IMR-90 (cell line): Measurements from ENCODE around the gene WDCP. TPM values are rescaled to one million over a fixed set of nuclear protein-coding genes. Genes with fewer than 3 reads are reported as not detected.
A peak's percentile ranks its signal among the peaks of the same experiment; 100 is the strongest.

ENCODE experiments used
- ATAC-seq: fragments of 200-7000 bp; cut with Tn5 transposase; 2 replicates; pipeline ENCODE4 v1.9.1; 2020; ENCODE audit warnings: low read depth, mild to moderate bottlenecking, moderate library complexity
- BruUV-seq: library from RNA; stranded (reverse); fragments of 400-500 nt; replicated peaks from 2 replicates; lab custom pipeline; 2021; lab: Mats Ljungman, UMichigan
- CTCF ChIA-PET: fragments of 300-600 bp; formaldehyde crosslinking; extraction: SDS; loops from one replicate; lab custom pipeline; 2021; ENCODE audit warnings: antibody characterized with exemption; lab: Yijun Ruan, JAX
- POLR2A ChIA-PET: fragments of 300-600 bp; sonication (Branson Sonifier 250); formaldehyde crosslinking; loops from one replicate; lab custom pipeline; 2022; ENCODE audit warnings: antibody characterized with exemption; ENCODE audit not compliant: unreplicated experiment; lab: Charles Lee
- DNase-seq: peaks from one replicate; pipeline ENCODE4 v3.0.0; 2013
- H2AFZ ChIP-seq: replicated peaks from 2 replicates; pipeline ENCODE3; 2013; ENCODE audit warnings: low read length, mild to moderate bottlenecking; ENCODE audit not compliant: poor library complexity
- H2AK5ac ChIP-seq: 2 replicates; pipeline ENCODE4 v1.6.1; 2013; ENCODE audit warnings: low read depth, low read length, inconsistent platforms
- H2AK9ac ChIP-seq: replicated peaks from 2 replicates; pipeline ENCODE3; 2013; ENCODE audit warnings: mild to moderate bottlenecking, low read depth, low read length, moderate library complexity; ENCODE audit not compliant: poor library complexity
- H2BK120ac ChIP-seq: 2 replicates; pipeline ENCODE4 v1.6.1; 2013; ENCODE audit warnings: low read depth, low read length, inconsistent platforms
- H2BK15ac ChIP-seq: 3 replicates; pipeline ENCODE4 v1.6.1; 2013; ENCODE audit warnings: low read depth, low read length, inconsistent platforms
- H2BK20ac ChIP-seq: 2 replicates; pipeline ENCODE4 v1.6.1; 2013; ENCODE audit warnings: low read depth, mild to moderate bottlenecking, inconsistent platforms, low read length, moderate library complexity
- H2BK5ac ChIP-seq: 2 replicates; pipeline ENCODE4 v1.6.1; 2013; ENCODE audit warnings: mild to moderate bottlenecking, low read depth, low read length, inconsistent platforms; ENCODE audit not compliant: poor library complexity, severe bottlenecking
- H3K14ac ChIP-seq: replicated peaks from 2 replicates; pipeline ENCODE4 v1.6.1; 2013; ENCODE audit warnings: low read depth, low read length, inconsistent platforms
- H3K18ac ChIP-seq: 2 replicates; pipeline ENCODE4 v1.6.1; 2013; ENCODE audit warnings: low read depth, low read length, control low read depth
- H3K23ac ChIP-seq: 2 replicates; pipeline ENCODE4 v1.6.1; 2013; ENCODE audit warnings: low read depth, low read length, inconsistent platforms
- H3K27ac ChIP-seq: 2 replicates; pipeline ENCODE4 v1.5.1; 2013; ENCODE audit warnings: mild to moderate bottlenecking, control low read depth, low read length; ENCODE audit not compliant: insufficient read depth
- H3K27me3 ChIP-seq: 2 replicates; pipeline ENCODE4 v1.6.1; 2013; ENCODE audit warnings: low read length; ENCODE audit not compliant: control insufficient read depth, insufficient read depth
- H3K36me3 ChIP-seq: 2 replicates; pipeline ENCODE4 v1.6.1; 2013; ENCODE audit warnings: low read length, mixed read lengths; ENCODE audit not compliant: control insufficient read depth, insufficient read depth
- H3K4ac ChIP-seq: 2 replicates; pipeline ENCODE4 v1.6.1; 2013; ENCODE audit warnings: low read depth, low read length, inconsistent platforms
- H3K4me1 ChIP-seq: 2 replicates; pipeline ENCODE4 v1.6.1; 2013; ENCODE audit warnings: low read length, mixed read lengths; ENCODE audit not compliant: control insufficient read depth, insufficient read depth
- H3K4me2 ChIP-seq: 2 replicates; pipeline ENCODE4 v1.6.1; 2013; ENCODE audit warnings: low read depth, mild to moderate bottlenecking, control low read depth, low read length, moderate library complexity
- H3K4me3 ChIP-seq: 2 replicates; pipeline ENCODE4 v1.5.1; 2013; ENCODE audit warnings: low read depth, mild to moderate bottlenecking, control low read depth, low read length, moderate library complexity; ENCODE audit not compliant: insufficient read depth
- H3K56ac ChIP-seq: 2 replicates; pipeline ENCODE4 v1.6.1; 2013; ENCODE audit warnings: low read length, inconsistent platforms; ENCODE audit not compliant: insufficient read depth; ENCODE audit errors: extremely low read depth
- H3K79me1 ChIP-seq, 2 experiments: 2 replicates each; pipeline ENCODE4 v1.6.1; 2013; ENCODE audit warnings: low read length in 2 of 2, inconsistent platforms in 1 of 2, low read depth in 1 of 2
- H3K9ac ChIP-seq: 2 replicates; pipeline ENCODE4 v1.6.1; 2013; ENCODE audit warnings: low read depth, low read length, control low read depth
- H3K9me1 ChIP-seq: 2 replicates; pipeline ENCODE4 v1.6.1; 2013; ENCODE audit warnings: low read length, inconsistent platforms; ENCODE audit not compliant: insufficient read depth
- H3K9me3 ChIP-seq: 2 replicates; pipeline ENCODE4 v1.6.1; 2013; ENCODE audit warnings: low read length; ENCODE audit not compliant: control insufficient read depth, insufficient read depth
- H4K20me1 ChIP-seq: 2 replicates; pipeline ENCODE4 v1.6.1; 2013; ENCODE audit warnings: low read length, inconsistent platforms; ENCODE audit not compliant: insufficient read depth
- H4K5ac ChIP-seq: 2 replicates; pipeline ENCODE4 v1.6.1; 2013; ENCODE audit warnings: mild to moderate bottlenecking, low read depth, low read length, control low read depth
- H4K8ac ChIP-seq, 2 experiments: 2 replicates each; pipeline ENCODE4 v1.6.1; 2013; ENCODE audit warnings: low read depth in 2 of 2, low read length in 2 of 2, control low read depth in 1 of 2, inconsistent platforms in 1 of 2
- H4K91ac ChIP-seq: 2 replicates; pipeline ENCODE4 v1.6.1; 2013; ENCODE audit warnings: low read depth, low read length, inconsistent platforms; ENCODE audit not compliant: insufficient read depth
- BHLHE40 ChIP-seq: fragments of 150-350 bp; IDR thresholded peaks from 2 replicates; pipeline ENCODE4 v1.6.1; 2016; ENCODE audit warnings: mild to moderate bottlenecking, low read depth, low read length
- CHD1 ChIP-seq: IDR thresholded peaks from 2 replicates; pipeline ENCODE4 v1.6.1; 2012; ENCODE audit warnings: low read depth, low read length, improper control_type of control experiment
- ELK1 ChIP-seq: fragments of 150-350 bp; IDR thresholded peaks from 2 replicates; pipeline ENCODE4 v1.6.1; 2016; ENCODE audit warnings: low read depth, mild to moderate bottlenecking, low read length, moderate library complexity, borderline replicate concordance
- FOS ChIP-seq: fragments of 150-350 bp; IDR thresholded peaks from 2 replicates; pipeline ENCODE4 v1.6.1; 2016; ENCODE audit warnings: low read depth, low read length
- MAFK ChIP-seq: IDR thresholded peaks from 2 replicates; pipeline ENCODE4 v1.6.1; 2012; ENCODE audit warnings: low read depth, low read length, improper control_type of control experiment
- MAZ ChIP-seq: IDR thresholded peaks from 2 replicates; pipeline ENCODE4 v1.6.1; 2012; ENCODE audit warnings: low read depth, mild to moderate bottlenecking, low read length, improper control_type of control experiment, moderate library complexity, borderline replicate concordance
- MXI1 ChIP-seq: IDR thresholded peaks from 2 replicates; pipeline ENCODE4 v1.6.1; 2012; ENCODE audit warnings: low read depth, mild to moderate bottlenecking, low read length, moderate library complexity, borderline replicate concordance
- NFE2L2 ChIP-seq: fragments of 150-350 bp; IDR thresholded peaks from 2 replicates; pipeline ENCODE4 v1.6.1; 2016; ENCODE audit warnings: low read depth, mild to moderate bottlenecking, low read length
- POLR2A ChIP-seq: IDR thresholded peaks from 2 replicates; pipeline ENCODE4 v1.6.1; 2012; ENCODE audit warnings: mild to moderate bottlenecking, low read depth, low read length
- RAD21 ChIP-seq: IDR thresholded peaks from 2 replicates; pipeline ENCODE4 v1.6.1; 2012; ENCODE audit warnings: low read length, improper control_type of control experiment
- RCOR1 ChIP-seq: IDR thresholded peaks from 2 replicates; pipeline ENCODE4 v1.6.1; 2012; ENCODE audit warnings: mild to moderate bottlenecking, low read length, improper control_type of control experiment; ENCODE audit not compliant: insufficient replicate concordance
- RFX5 ChIP-seq: IDR thresholded peaks from 2 replicates; pipeline ENCODE4 v1.8.0; 2012; ENCODE audit warnings: low read depth, mild to moderate bottlenecking, low read length, moderate library complexity
- SMC3 ChIP-seq: fragments of 150-350 bp; IDR thresholded peaks from 2 replicates; pipeline ENCODE4 v1.6.1; 2016; ENCODE audit warnings: low read depth, mild to moderate bottlenecking, antibody characterized with exemption, low read length, moderate library complexity
- WGBS, 2 experiments: methylation state at CpG; one replicate each; pipeline versions ENCODE4 v1.1.5 to v1.1.7; 2013; ENCODE audit warnings: missing lambda C conversion rate in 2 of 2; ENCODE audit not compliant: insufficient read length in 1 of 2; ENCODE audit errors: extremely low coverage in 2 of 2; 5-methylcytosine and 5-hydroxymethylcytosine counted together
- dilution Hi-C: fragments of 300-500 bp; cut with HindIII; formaldehyde crosslinking; loops from one replicate; pipeline ENCODE4 v1.14.3; 2018; ENCODE audit warnings: low sequenced_read_pairs; ENCODE audit not compliant: unreplicated experiment
- in situ Hi-C: fragments of 300-500 bp; cut with MboI; formaldehyde crosslinking; loops from 3 replicates; pipeline ENCODE4 v1.14.3; 2019; ENCODE audit warnings: low sequenced_read_pairs, inconsistent platforms, mixed read lengths
- intact Hi-C: fragments of 100-400 bp; cut with micrococcal nuclease; formaldehyde crosslinking; loops from 2 replicates; pipeline ENCODE4 v1.10.0; 2022
- polyA plus RNA-seq, 3 experiments: library from polyadenylated mRNA; depleted of rRNA; stranded (reverse); fragments of >200 nt; gene quantifications; 2 replicates each; pipeline ENCODE4 v1.2.3, GENCODE V29; 2012; ENCODE audit warnings: low replicate concordance in 1 of 3
- total RNA-seq: library from RNA; depleted of rRNA; stranded (reverse); fragments of >200 nt; gene quantifications from 2 replicates; pipeline ENCODE4 v1.2.3, GENCODE V29; 2012

WDCP gene
- total and polyA plus RNA-seq, 2 of the 4 experiments (the other 2 are of a cell fraction) = 6.8 to 18.6 TPM

DNA sequence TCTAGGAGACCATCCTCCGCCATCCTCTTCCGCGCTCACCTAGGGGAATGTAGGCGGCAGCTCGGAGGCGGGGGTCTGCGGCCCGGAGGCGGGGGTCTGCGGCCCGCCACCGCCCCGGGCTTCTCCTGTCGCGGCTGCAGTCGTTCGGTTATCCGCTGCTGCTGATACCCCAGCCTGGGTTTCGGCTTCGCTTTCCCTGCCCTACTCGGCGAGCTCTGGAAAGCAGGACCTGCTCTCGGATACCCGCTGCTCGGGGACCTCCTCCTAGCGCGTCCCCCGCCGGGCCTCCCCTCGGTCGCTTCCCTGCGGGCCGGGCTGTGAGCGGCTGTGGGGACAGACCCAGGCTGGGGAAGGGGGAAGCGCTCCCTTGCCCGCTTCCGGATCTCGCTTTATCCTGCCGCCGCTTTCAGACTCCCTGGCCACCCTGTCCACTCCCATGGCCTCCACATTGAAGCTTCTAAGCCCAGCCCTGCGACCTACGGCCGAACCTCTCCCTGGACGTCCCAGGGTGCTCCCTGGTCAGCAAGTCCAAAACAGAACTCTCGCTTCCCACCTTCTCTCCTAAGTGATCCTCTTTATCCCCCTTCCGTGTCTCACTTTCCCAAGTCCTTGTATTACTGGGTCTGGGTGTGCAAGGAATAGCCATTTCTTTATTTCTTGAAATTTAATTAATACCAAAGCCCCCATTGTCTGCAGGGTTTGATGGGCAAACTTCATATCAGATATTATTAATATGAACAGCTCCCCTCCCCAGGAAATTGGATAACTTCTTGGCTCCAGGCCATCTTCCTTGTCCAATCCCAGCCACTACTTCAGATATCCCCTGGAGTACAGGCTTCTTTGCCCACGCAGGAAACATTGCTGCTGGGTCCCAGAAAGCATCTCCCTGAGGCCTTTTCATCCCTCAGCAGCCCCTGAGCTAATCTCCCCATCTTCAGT, 3.1 kb upstream of the WDCP start:
- peak overlapping the region; percentile 95 for H2AFZ ChIP-seq
- H3K18ac ChIP-seq = no peak overlapping the region
- ATAC-seq (peak; percentile 4), DNase-seq (no peak)
- H2BK120ac ChIP-seq = no peak overlapping the region
- H3K14ac ChIP-seq = peak overlapping the region; percentile 62; the same call in 1 of the 2 replicates
- no peak overlapping the region; the same call in 1 of the 2 replicates for H3K4ac ChIP-seq
- no peak overlapping the region for H2BK5ac ChIP-seq
- H4K5ac ChIP-seq = no peak overlapping the region
- no peaks in the 10 kb centered on the region for H3K9me3 ChIP-seq
- H4K91ac ChIP-seq = no peak overlapping the region
- peak overlapping the region; percentile 10 for H3K9ac ChIP-seq
- no peaks in the 10 kb centered on the region for H3K4me1 ChIP-seq
- H3K23ac ChIP-seq = peak overlapping the region; percentile 77
- dilution Hi-C loops = no loop called here
- peaks cover 8% of the 10 kb centered on the region for H3K9me1 ChIP-seq
- 6% methylated on average over 13 of the region's 47 CpGs; no CpG with 5 or more reads in 1 of the 2 experiments for WGBS, 2 experiments
- in situ Hi-C loops = no loop called here
- H2BK20ac ChIP-seq = no peak overlapping the region
- no peak overlapping the region for H3K27ac ChIP-seq
- ChIA-PET POLR2A (no interaction called here), CTCF (no interaction called here)
- peak overlapping the region; percentile 58 for H3K4me2 ChIP-seq
- H2AK9ac ChIP-seq = peak overlapping the region; percentile 52
- peak overlapping the region; percentile 1 to 51; a peak in 2 of 4 replicates for H4K8ac ChIP-seq
- peaks cover 8 to 16% of the 10 kb centered on the region in 2 experiments; a peak in 3 of 4 replicates for H3K79me1 ChIP-seq
- H3K4me3 ChIP-seq = peak overlapping the region; percentile 84
- H4K20me1 ChIP-seq = no peaks in the 10 kb centered on the region
- H2AK5ac ChIP-seq = no peak overlapping the region
- no peak overlapping the region for H2BK15ac ChIP-seq
- H3K56ac ChIP-seq = no peak overlapping the region
- no peaks in the 10 kb centered on the region for H3K27me3 ChIP-seq
- TF ChIP-seq CHD1 (no peak), MAFK (no peak), ELK1 (no peak), MAZ (no peak), NFE2L2 (no peak), FOS (no peak), MXI1 (no peak), BHLHE40 (no peak), RFX5 (no peak), RAD21 (no peak), SMC3 (no peak), POLR2A (no peak), RCOR1 (no peak)
- intact Hi-C loops = no loop called here
- H3K36me3 ChIP-seq = no peaks in the 10 kb centered on the region
- BruUV-seq = no TSS peak
